Stomach (tissue), 4 donors: ENCODE results near the gene NSRP1.

ENCODE experiments used
- POLR2A ChIP-seq, 4 donors: fragments of 450-650 bp; IDR thresholded peaks; one replicate each; pipeline ENCODE4 v1.6.1; 2016; ENCODE audit warnings: antibody characterized with exemption in 4 of 4, control low read depth in 2 of 4, mild to moderate bottlenecking in 1 of 4, moderate library complexity in 1 of 4
- TF ChIP-seq, protein P1 (sequence below), 7 experiments: fragments of 450-650 bp in 4 of 7; fragments of 200-600 bp in 3 of 7; sonication (generic) in 3 of 7; IDR thresholded peaks; one replicate each; pipeline ENCODE4 v1.5.1; 2016 to 2019; ENCODE audit warnings: antibody characterized with exemption in 7 of 7, control low read depth in 2 of 7, mild to moderate bottlenecking in 1 of 7

DNA sequence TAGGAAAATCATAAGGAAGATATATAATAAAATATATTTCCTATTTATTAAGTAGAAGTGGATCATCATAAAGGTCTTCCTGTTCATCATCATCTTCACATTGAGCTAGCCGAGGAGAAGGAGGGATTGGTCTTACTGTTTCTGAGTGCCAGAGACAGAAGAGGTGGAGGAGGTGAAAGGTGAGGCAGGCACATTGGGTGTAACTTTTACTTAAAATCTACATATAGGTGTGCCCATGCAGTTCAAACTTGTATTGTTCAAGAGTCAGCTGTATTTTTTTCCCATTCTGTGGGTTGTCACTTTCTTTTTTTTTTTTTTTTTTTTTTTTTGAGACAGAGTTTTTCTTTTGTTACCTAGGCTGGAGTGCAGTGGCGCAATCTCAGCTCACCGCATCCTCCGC, 34.9 kb downstream of the NSRP1 start:
- TF ChIP-seq POLR2A (IDR thresholded peaks at IDR 0.05): no peak
- TF ChIP-seq, protein P1, sequence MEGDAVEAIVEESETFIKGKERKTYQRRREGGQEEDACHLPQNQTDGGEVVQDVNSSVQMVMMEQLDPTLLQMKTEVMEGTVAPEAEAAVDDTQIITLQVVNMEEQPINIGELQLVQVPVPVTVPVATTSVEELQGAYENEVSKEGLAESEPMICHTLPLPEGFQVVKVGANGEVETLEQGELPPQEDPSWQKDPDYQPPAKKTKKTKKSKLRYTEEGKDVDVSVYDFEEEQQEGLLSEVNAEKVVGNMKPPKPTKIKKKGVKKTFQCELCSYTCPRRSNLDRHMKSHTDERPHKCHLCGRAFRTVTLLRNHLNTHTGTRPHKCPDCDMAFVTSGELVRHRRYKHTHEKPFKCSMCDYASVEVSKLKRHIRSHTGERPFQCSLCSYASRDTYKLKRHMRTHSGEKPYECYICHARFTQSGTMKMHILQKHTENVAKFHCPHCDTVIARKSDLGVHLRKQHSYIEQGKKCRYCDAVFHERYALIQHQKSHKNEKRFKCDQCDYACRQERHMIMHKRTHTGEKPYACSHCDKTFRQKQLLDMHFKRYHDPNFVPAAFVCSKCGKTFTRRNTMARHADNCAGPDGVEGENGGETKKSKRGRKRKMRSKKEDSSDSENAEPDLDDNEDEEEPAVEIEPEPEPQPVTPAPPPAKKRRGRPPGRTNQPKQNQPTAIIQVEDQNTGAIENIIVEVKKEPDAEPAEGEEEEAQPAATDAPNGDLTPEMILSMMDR (IDR thresholded peaks at IDR 0.05): no peak
